H1 (cell line): Measurements from ENCODE around the gene MYL5. TPM values are rescaled to one million over a fixed set of nuclear protein-coding genes. Genes with fewer than 3 reads are reported as not detected.

Experiments used
- CTCF ChIA-PET: fragments of 300-600 bp; sonication (Branson Sonifier 250); formaldehyde crosslinking; loops from one replicate; lab custom pipeline; 2021; ENCODE audit not compliant: partially characterized antibody; lab: Charles Lee
- POLR2A ChIA-PET: fragments of 300-600 bp; sonication (Branson Sonifier 250); formaldehyde crosslinking; loops from one replicate; lab custom pipeline; 2021; ENCODE audit warnings: inconsistent platforms; ENCODE audit not compliant: partially characterized antibody; lab: Charles Lee
- DNase-seq, 2 experiments: peaks; one replicate each; pipeline versions ENCODE4 v3.0.0 to v3.0.0-alpha.2; 2010 to 2022; ENCODE audit warnings: low spot score in 2 of 2, low read depth in 1 of 2, mixed read lengths in 1 of 2
- FAIRE-seq: peaks from 2 replicates; lab custom pipeline; 2011; peaks lifted over from hg19 to GRCh38; lab: Jason Lieb, UNC
- H2AFZ ChIP-seq: 2 replicates; pipeline ENCODE4 v1.8.1; 2012; ENCODE audit warnings: low read length, inconsistent platforms
- H2AK5ac ChIP-seq: 2 replicates; pipeline ENCODE4 v1.6.1; 2013; ENCODE audit warnings: low read depth, low read length
- H2BK120ac ChIP-seq: replicated peaks from 2 replicates; pipeline ENCODE3; 2013; ENCODE audit warnings: low read depth, low read length, inconsistent platforms
- H2BK12ac ChIP-seq: 2 replicates; pipeline ENCODE4 v1.6.1; 2013; ENCODE audit warnings: low read depth, low read length
- H2BK15ac ChIP-seq: 2 replicates; pipeline ENCODE4 v1.6.1; 2013; ENCODE audit warnings: low read length
- H2BK20ac ChIP-seq: 2 replicates; pipeline ENCODE4 v1.6.1; 2013; ENCODE audit warnings: low read length
- H2BK5ac ChIP-seq: 2 replicates; pipeline ENCODE4 v1.6.1; 2013; ENCODE audit warnings: low read depth, low read length
- H3K14ac ChIP-seq: 2 replicates; pipeline ENCODE4 v1.6.1; 2013; ENCODE audit warnings: inconsistent platforms; ENCODE audit not compliant: insufficient read length
- H3K18ac ChIP-seq: 2 replicates; pipeline ENCODE4 v1.6.1; 2013; ENCODE audit warnings: low read length; ENCODE audit errors: extremely low read depth
- H3K23ac ChIP-seq: 2 replicates; pipeline ENCODE4 v1.6.1; 2013; ENCODE audit warnings: inconsistent platforms; ENCODE audit not compliant: insufficient read length
- H3K23me2 ChIP-seq: 2 replicates; pipeline ENCODE4 v1.6.1; 2013; ENCODE audit warnings: low read depth, low read length
- H3K27ac ChIP-seq: 2 replicates; pipeline ENCODE4 v1.6.1; 2011; ENCODE audit warnings: low read depth, low read length, inconsistent platforms
- H3K27me3 ChIP-seq, 4 experiments: replicated peaks in 1 of 4; 1 replicate in 1 of 4; 2 replicates in 3 of 4; pipeline versions ENCODE4 v1.6.1 to v1.8.1; 2011 to 2013; ENCODE audit warnings: low read length in 3 of 4, mild to moderate bottlenecking in 3 of 4, inconsistent platforms in 2 of 4, mixed read lengths in 2 of 4, moderate library complexity in 1 of 4; ENCODE audit not compliant: control insufficient read depth in 3 of 4, insufficient read depth in 3 of 4; ENCODE audit errors: extremely low read depth in 1 of 4
- H3K36me3 ChIP-seq, 4 experiments: 2 replicates each; pipeline versions ENCODE4 v1.6.1 to v1.8.1; 2011 to 2013; ENCODE audit warnings: mild to moderate bottlenecking in 4 of 4, low read length in 3 of 4, moderate library complexity in 2 of 4, control low read depth in 1 of 4, inconsistent platforms in 1 of 4; ENCODE audit not compliant: insufficient read depth in 4 of 4, control insufficient read depth in 2 of 4
- H3K4ac ChIP-seq: replicated peaks from 2 replicates; pipeline ENCODE3; 2013; ENCODE audit warnings: low read length, low read depth, mixed read lengths, inconsistent platforms; ENCODE audit not compliant: insufficient read length
- H3K4me1 ChIP-seq, 4 experiments: replicated peaks in 1 of 4; 1 replicate in 1 of 4; 2 replicates in 3 of 4; pipeline versions ENCODE4 v1.6.1 to v1.8.1; 2011 to 2013; ENCODE audit warnings: low read length in 3 of 4, inconsistent platforms in 2 of 4, mixed read lengths in 1 of 4; ENCODE audit not compliant: insufficient read depth in 4 of 4, control insufficient read depth in 3 of 4
- H3K4me2 ChIP-seq, 2 experiments: 2 replicates each; pipeline versions ENCODE4 v1.6.1 to v1.8.1; 2011 to 2013; ENCODE audit warnings: low read depth in 2 of 2, low read length in 2 of 2, control low read depth in 1 of 2, inconsistent platforms in 1 of 2, mild to moderate bottlenecking in 1 of 2; ENCODE audit not compliant: insufficient read depth in 1 of 2
- H3K4me3 ChIP-seq, 4 experiments: fragments of 200-600, 300-600 bp in 1 of 4; sonication (generic), shearing (Covaris generic), sonication (Bioruptor Twin) in 1 of 4; 2 replicates each; pipeline versions ENCODE4 v1.5.1 to v1.8.1; 2011 to 2016; ENCODE audit warnings: low read length in 4 of 4, low read depth in 3 of 4, control low read depth in 2 of 4, inconsistent platforms in 2 of 4, mild to moderate bottlenecking in 2 of 4, mixed read lengths in 1 of 4, moderate library complexity in 1 of 4; ENCODE audit not compliant: insufficient read depth in 2 of 4; ENCODE audit errors: extremely low read depth in 1 of 4
- H3K56ac ChIP-seq: replicated peaks from 2 replicates; pipeline ENCODE3; 2013; ENCODE audit warnings: low read depth, mild to moderate bottlenecking, mixed read lengths, low read length, inconsistent platforms; ENCODE audit not compliant: insufficient read length
- H3K79me1 ChIP-seq: 2 replicates; pipeline ENCODE4 v1.6.1; 2013; ENCODE audit warnings: low read depth, low read length, control low read depth
- H3K79me2 ChIP-seq, 2 experiments: 2 replicates each; pipeline versions ENCODE4 v1.6.1 to v1.8.1; 2012 to 2013; ENCODE audit warnings: low read length in 2 of 2, mild to moderate bottlenecking in 2 of 2, inconsistent platforms in 1 of 2; ENCODE audit not compliant: insufficient read depth in 2 of 2, control insufficient read depth in 1 of 2
- H3K9ac ChIP-seq, 4 experiments: replicated peaks in 1 of 4; 1 replicate in 1 of 4; 2 replicates in 3 of 4; pipeline versions ENCODE4 v1.6.1 to v1.8.1; 2011 to 2013; ENCODE audit warnings: low read depth in 3 of 4, low read length in 3 of 4, control low read depth in 2 of 4, mild to moderate bottlenecking in 2 of 4, moderate library complexity in 2 of 4, inconsistent platforms in 1 of 4; ENCODE audit errors: extremely low read depth in 1 of 4
- H3K9me3 ChIP-seq, 2 experiments: 2 replicates each; pipeline versions ENCODE4 v1.6.1 to v1.8.1; 2012 to 2013; ENCODE audit warnings: mild to moderate bottlenecking in 2 of 2, moderate library complexity in 2 of 2, control low read depth in 1 of 2, inconsistent platforms in 1 of 2, low read depth in 1 of 2, low read length in 1 of 2, mixed read lengths in 1 of 2; ENCODE audit not compliant: insufficient read depth in 2 of 2
- H4K20me1 ChIP-seq, 2 experiments: replicated peaks in 1 of 2; 2 replicates each; pipeline versions ENCODE3 to v1.8.1; 2011 to 2013; ENCODE audit warnings: inconsistent platforms in 2 of 2, low read length in 2 of 2, mild to moderate bottlenecking in 1 of 2; ENCODE audit not compliant: insufficient read depth in 2 of 2, control insufficient read depth in 1 of 2
- H4K5ac ChIP-seq: 2 replicates; pipeline ENCODE4 v1.6.1; 2013; ENCODE audit warnings: low read length, low read depth, mixed read lengths, inconsistent platforms; ENCODE audit not compliant: insufficient read length
- H4K8ac ChIP-seq: 2 replicates; pipeline ENCODE4 v1.8.0; 2013; ENCODE audit warnings: mild to moderate bottlenecking, moderate library complexity, low read length, inconsistent platforms; ENCODE audit not compliant: insufficient read depth; ENCODE audit errors: extremely low read depth
- H4K91ac ChIP-seq: replicated peaks from 2 replicates; pipeline ENCODE3; 2013; ENCODE audit warnings: low read length, mixed read lengths, inconsistent platforms; ENCODE audit not compliant: insufficient read length
- BACH1 ChIP-seq: IDR thresholded peaks from 2 replicates; pipeline ENCODE4 v1.6.1; 2012; ENCODE audit warnings: low read length, improper control_type of control experiment
- JUND ChIP-seq: IDR thresholded peaks from 2 replicates; pipeline ENCODE4 v1.6.1; 2011; ENCODE audit warnings: mild to moderate bottlenecking, improper control_type of control experiment, low read length
- KDM4A ChIP-seq: IDR thresholded peaks from one replicate; pipeline ENCODE4 v1.7.1; 2012; ENCODE audit warnings: low read depth, mild to moderate bottlenecking, moderate library complexity, low read length, inconsistent platforms; ENCODE audit not compliant: severe bottlenecking
- WGBS, 2 experiments: shearing (Covaris generic) in 1 of 2; methylation state at CpG; one replicate each; pipeline versions ENCODE4 v1.1.6 to v1.1.7; 2013 to 2015; ENCODE audit warnings: low lambda C conversion rate in 2 of 2, mixed read lengths in 2 of 2, inconsistent platforms in 1 of 2, low coverage in 1 of 2, missing lambda C conversion rate in 1 of 2; ENCODE audit not compliant: insufficient replicate concordance in 2 of 2, insufficient coverage in 1 of 2, insufficient read length in 1 of 2; ENCODE audit errors: extremely low coverage in 1 of 2, missing lambda C conversion rate in 1 of 2; 5-methylcytosine and 5-hydroxymethylcytosine counted together
- polyA plus RNA-seq, 7 experiments: library from polyadenylated mRNA; depleted of rRNA in 3 of 7; stranded (reverse) in 5 of 7; unstranded in 2 of 7; fragments of >200 nt in 5 of 7; fragments of 200-250 nt in 2 of 7; gene quantifications; 1 replicate in 5 of 7; 2 replicates in 1 of 7; 4 replicates in 1 of 7; pipeline versions ENCODE4 v1.2.1 to v1.2.3, GENCODE V29; 2011 to 2013; ENCODE audit warnings: missing spikeins in 2 of 7, mixed read lengths in 2 of 7
- total RNA-seq: library from RNA; stranded (reverse); fragmentation: NEBNext Ultra II Directional; extraction: Animal tissue kit (Norgen Biotek cat#: 25700); gene quantifications from 2 replicates; pipeline ENCODE4 v1.2.1, GENCODE V29; 2021

Gene MYL5
- total and polyA plus RNA-seq, 2 of the 8 experiments (the other 6 are each of a cell fraction or from before 2014, with no cell fraction given): 5.7 to 6.8 TPM

DNA sequence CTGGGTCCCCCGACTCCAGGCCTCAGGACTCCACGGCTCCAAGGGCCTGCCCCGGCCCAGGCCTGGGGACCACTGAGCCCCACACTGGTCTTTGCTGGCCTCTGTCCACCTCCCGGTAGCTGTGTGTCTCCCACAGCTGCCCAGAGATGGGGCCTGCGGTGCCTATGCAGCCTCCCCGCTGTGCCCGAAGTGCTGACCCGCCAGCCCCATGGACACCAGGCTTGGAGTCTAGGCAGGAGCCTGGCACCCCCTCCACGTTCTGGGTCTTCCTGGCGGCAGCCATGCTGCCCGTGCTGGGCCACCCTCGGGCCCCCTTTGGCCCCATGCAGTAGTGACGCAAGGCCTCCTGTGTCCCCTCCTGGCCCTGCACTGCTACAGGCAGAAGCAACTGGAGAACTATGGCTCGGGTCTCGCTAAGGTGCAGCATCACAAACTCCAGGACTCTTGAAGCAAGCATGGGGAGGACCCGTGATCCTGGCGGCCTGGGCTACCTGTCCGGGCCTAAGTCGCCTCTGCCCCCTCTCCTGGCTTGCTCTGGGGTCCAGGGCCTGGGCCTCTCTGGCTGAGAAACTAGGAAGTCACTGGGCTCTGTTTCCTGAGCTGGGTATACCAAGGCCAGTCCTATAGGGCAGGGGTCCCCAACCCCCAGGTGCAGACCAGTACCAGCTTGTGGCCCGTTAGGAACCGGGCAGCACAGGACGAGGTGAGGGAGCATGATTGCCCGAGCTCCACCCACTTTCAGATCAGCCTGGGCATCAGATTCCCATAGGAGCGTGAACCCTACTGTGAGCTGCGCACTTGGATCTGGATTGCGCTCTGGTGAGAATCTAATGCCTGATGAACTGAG lies 917 bp downstream of the MYL5 start:
- H4K5ac ChIP-seq: no peak overlapping the region
- peaks cover 3 to 6% (median 4%) of the 10 kb centered on the region in 4 experiments; a peak in 6 of 7 replicates for H3K4me1 ChIP-seq
- H3K23me2 ChIP-seq: peaks cover 12% of the 10 kb centered on the region; the same call in 1 of the 2 replicates
- H4K20me1 ChIP-seq: peaks cover 3 to 12% of the 10 kb centered on the region in 2 experiments
- peaks cover 0 to 7% of the 10 kb centered on the region in 2 experiments; a peak in 2 of 4 replicates for H3K79me2 ChIP-seq
- peak overlapping the region; percentile 77 for H3K56ac ChIP-seq
- H3K4me3 ChIP-seq: peak overlapping the region; percentile 70 to 100 (median 78)
- peak overlapping the region; percentile 65 to 83 for H3K4me2 ChIP-seq
- peak overlapping the region in 2 of 4 experiments; percentile 74 to 79; a peak in 2 of 7 replicates for H3K9ac ChIP-seq
- no peak overlapping the region for H2AFZ ChIP-seq
- no peak overlapping the region for H2BK5ac ChIP-seq
- peaks cover 8 to 25% (median 13%) of the 10 kb centered on the region in 4 experiments for H3K36me3 ChIP-seq
- no peak overlapping the region for H4K91ac ChIP-seq
- WGBS, 2 experiments: 87% methylated on average over 23 of the region's 26 CpGs; no CpG with 5 or more reads in 1 of the 2 experiments
- 0 out of 2 replicates have a peak overlapping the region, but pooled peaks have one; percentile 66 for H3K27ac ChIP-seq
- no peak overlapping the region; the same call in 1 of the 2 replicates for H2BK15ac ChIP-seq
- ChIA-PET POLR2A (interaction anchor here (0.7 to 4.6 kb wide), 13 partner anchors 8 to 75 kb away, joined by 3 to 53 read pairs (median 3); no protein-coding TSS in a partner anchor), CTCF (interaction anchor here (0.8 to 3.4 kb wide), 8 partner anchors 9 to 102 kb away, joined by 3 to 20 read pairs (median 4); no protein-coding TSS in a partner anchor)
- H2AK5ac ChIP-seq: no peak overlapping the region
- DNase-seq: no peak
- H3K27me3 ChIP-seq: no peaks in the 10 kb centered on the region; a peak in 2 of 7 replicates
- H3K14ac ChIP-seq: no peak overlapping the region
- H3K79me1 ChIP-seq: peaks cover 7% of the 10 kb centered on the region; the same call in 1 of the 2 replicates
- no peak for FAIRE-seq
- H2BK20ac ChIP-seq: no peak overlapping the region
- no peaks in the 10 kb centered on the region for H3K9me3 ChIP-seq
- H3K4ac ChIP-seq: no peak overlapping the region
- H3K23ac ChIP-seq: no peak overlapping the region
- H2BK120ac ChIP-seq: no peak overlapping the region
- no peak overlapping the region for H3K18ac ChIP-seq
- H4K8ac ChIP-seq: peak overlapping the region; percentile 75; the same call in 1 of the 2 replicates
- H2BK12ac ChIP-seq: no peak overlapping the region; the same call in 1 of the 2 replicates
- TF ChIP-seq BACH1 (no peak), JUND (no peak), KDM4A (no peak)
